Measurements from ENCODE around the gene ABHD2.

DNA sequence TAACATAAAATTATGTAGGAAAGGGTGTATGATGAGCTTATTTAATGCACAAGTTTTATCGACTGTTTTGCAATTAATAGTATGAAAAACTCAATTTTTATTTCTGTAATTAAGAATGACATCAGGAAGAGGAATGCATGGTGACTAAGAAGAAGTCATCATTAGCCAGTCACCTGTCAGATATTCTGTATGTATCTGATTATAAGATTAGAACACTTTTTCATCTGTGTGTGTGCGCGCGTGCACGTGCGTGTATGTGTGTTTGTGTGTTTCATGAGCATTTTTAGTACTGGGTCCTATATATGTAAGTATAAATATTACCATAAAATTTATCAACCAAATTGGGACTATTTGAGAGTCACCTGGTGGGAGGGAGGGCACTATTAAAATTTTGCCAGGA is 5.0 kb upstream of the ABHD2 start:
- TF ChIP-seq CTCF (IDR thresholded peaks at IDR 0.05; ENCODE audit: low read length) (no peak), EZH2 (IDR thresholded peaks at IDR 0.05; ENCODE audit: borderline replicate concordance, low read length) (no peak)

Measured in OCI-LY1 (cell line).